HG03135 (cell line): ENCODE data around the gene ME3.
"Not testable (repeated sequence)": the region's sequence is repeated elsewhere in the genome, so short reads cannot be mapped to it uniquely, and the experiment has no call there.

Source experiments
- ATAC-seq: cut with Tn5 transposase; IDR thresholded peaks from one replicate; pipeline ENCODE4 v1.9.1; 2021; ENCODE audit warnings: mild to moderate bottlenecking, moderate library complexity; ENCODE audit not compliant: unreplicated experiment

Gene ME3

GRCh38 chr11:86666193-86666592 is 6.2 kb downstream of the ME3 start:
- no peak for ATAC-seq

GRCh38 chr11:86664930-86665329 is 7.5 kb downstream of the ME3 start:
- ATAC-seq, result no peak

DNA sequence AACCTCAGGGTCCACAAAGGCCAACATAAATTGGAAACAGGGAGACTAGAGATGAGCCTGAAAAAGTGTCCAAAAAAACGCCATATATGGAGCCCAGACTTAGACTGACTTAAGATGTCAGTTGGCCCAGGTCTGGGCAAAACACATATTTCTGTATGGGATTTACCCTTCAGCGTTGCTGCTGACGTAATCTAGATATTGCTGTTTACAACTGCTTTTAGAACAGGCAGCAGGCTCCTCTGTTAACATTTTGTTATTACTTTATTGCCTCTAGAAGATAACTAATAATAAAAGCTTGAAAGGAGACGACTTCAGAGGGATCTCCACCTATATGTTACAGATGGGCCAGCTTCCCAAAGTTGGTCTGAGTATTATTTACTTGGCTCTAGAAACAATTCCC is 8.7 kb downstream of the ME3 start:
- no peak for ATAC-seq

DNA sequence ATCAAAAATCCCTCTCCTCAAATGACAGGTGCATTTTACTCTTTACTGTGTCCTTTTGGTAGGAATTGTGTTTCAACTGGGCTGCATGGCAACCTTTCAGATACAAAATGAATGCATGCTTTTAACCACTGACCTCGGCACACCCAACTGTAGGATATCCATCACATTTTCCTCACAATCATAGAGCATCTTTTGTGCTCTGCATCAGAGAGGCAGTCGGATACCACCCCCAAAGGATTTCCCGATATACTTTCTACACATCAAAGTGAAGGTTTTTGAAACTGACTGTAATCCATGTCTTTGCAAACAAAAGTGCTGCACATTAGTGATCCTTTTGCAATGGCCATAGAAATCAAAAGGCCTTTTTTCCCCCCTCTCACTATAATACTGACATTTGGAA is 9.1 kb downstream of the ME3 start:
- ATAC-seq, result no peak

- ATAC-seq, result no peak
Observed at GRCh38 chr11:86660736-86661135, 11.7 kb downstream of the ME3 start.

DNA sequence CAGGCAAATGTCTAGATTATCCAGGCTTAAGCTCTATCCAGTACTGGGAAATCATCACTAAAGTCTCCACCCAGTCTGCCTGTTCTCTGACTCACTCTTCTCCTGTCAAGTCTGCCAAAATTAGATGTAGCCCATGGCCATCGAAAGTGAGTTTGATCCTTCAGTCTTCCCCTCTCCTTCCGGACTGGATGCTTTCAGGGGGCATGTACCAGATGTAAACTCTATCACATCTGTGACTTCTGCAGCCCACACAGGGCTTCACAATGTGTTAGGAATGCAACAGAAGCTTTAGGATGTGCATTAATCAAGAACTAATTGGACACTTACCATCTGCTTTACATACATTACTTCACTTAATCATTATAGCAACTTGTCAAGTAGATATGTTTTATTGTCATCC is 12.3 kb downstream of the ME3 start:
- ATAC-seq, result no peak

- no peak for ATAC-seq
Observed at GRCh38 chr11:86658534-86658933, 13.9 kb downstream of the ME3 start.

GRCh38 chr11:86645212-86645611 is 27.2 kb downstream of the ME3 start:
- not testable (repeated sequence) for ATAC-seq

- no peak for ATAC-seq
Observed at GRCh38 chr11:86644291-86644690, 28.1 kb downstream of the ME3 start.

DNA sequence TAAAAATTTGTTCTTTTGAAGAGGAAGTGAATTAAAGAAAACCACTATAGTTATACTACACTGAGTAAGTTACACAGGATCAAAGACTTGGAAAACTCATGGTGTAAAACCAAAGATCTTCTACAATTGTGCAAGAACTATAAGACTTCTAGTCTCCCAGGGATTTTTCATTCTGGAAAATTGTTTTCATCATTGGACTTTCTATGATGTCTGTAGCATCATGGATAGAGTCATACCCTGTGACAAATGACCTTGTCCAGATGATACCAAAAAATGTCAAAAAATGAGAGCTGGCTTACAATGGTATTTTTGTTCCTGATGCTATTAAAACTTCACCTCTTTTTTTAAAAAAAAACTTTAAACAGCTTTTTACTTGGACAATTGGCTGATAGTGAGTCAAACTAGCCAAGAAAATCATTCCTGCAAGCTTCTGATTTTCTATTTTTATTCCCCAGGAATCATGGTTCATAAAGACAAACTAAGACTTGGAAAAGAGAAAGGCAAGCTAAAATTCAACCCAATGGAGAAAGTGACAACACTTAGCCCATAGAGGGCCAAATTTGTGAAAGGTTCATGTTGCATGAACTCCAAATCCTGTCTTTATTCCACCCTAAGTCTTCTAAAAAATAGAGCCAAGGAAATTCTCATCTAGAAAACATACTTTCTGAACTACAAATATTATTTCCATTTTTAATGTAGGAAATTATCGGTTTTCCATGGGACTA is 30.7 kb downstream of the ME3 start:
- no peak for ATAC-seq

DNA sequence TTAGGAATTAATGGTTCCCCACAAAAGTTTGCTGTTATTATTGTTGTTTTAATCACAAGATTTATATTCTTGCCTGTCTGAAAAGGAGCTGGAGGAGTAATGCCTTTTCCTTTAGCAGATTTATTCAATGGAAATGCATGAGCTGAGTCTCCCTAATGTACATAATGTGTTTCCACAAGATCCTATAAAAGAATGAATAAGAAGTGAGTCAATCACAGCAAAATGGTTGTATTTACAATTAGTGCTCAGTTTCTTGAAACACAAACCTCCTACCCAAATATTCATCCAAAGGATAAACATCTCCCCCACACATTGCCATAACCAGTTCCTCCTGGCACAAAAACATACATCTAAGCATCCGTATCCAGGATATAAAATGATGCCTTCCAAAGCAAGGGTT is 33.3 kb downstream of the ME3 start:
- ATAC-seq, result no peak

- no peak for ATAC-seq
Observed at GRCh38 chr11:86638673-86639072, 33.7 kb downstream of the ME3 start.

DNA sequence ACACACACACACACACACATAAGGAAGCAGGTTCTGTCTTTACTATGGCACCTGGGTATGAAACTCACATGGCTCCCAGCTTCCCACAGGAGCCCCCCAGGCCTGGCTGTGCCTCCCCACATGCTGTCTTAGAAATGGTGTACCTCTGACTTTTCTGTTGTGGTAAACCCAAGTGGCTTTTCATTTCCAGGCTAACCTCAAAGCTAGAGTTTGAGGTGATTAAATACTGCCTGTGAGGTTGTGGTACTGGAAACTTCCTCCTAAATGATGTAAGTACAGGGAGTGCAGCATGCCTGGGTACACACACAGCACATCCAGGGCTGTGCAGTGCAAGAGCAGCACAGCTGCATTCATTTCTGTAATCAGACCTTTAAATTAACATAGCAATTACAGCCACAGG is 34.4 kb downstream of the ME3 start:
- no peak for ATAC-seq

- ATAC-seq, result no peak
Observed at GRCh38 chr11:86636275-86636674, 36.1 kb downstream of the ME3 start.

GRCh38 chr11:86632499-86633269 is 39.7 kb downstream of the ME3 start:
- ATAC-seq, result no peak

- no peak for ATAC-seq
Observed at GRCh38 chr11:86630229-86630981, 42.0 kb downstream of the ME3 start.

- no peak for ATAC-seq
Observed at GRCh38 chr11:86629045-86629706, 43.2 kb downstream of the ME3 start.

DNA sequence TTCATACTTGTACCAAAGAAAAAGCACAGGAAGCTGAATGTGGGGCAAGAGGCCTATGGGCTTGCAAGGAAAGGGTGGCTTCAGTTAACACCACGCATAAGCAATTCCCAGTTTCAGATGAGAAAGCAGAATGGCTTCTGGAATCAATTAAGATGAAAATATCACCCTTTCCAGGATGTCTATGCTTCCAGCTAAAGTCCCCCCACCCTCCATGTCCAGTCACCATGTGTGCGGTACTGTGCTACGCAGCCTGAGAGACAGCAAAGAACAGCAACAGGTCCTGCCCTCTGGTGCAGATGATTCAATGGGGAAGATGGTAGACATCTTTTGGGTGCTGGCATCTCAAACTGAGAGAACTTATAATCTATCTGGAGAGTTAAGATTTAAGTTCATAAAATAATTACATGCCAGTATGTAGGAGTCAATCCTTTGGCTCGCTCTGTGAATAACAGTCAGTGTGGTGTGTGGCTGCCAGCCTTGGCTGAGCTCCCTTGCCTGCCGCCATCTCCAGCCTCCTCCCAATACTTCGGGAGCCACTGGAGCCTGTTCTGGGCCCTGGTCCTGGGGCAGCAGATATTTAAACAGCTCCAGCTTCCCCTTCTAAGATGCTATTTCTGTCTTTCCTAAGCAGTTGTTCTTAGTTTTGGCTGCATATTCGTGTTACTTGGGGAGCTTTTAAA is 44.5 kb downstream of the ME3 start:
- ATAC-seq, result no peak

DNA sequence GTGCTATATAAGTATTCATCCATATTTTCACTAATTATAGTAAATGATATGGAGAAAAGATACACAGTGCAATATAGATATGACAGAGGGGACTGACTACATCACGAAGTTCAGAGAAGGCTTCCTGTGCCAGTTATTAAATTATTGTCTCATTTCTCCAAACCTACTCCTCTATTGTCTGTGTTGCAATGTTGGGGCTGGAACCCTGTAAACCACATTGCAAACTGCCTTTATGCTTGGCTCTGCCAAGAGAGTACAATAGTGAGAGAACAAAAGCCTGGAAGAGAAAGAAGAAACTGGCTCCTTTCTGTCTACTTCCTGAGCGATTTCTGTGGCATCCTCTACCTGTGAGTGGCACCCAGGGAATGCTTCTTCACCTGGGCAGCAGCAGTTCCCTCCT is 46.4 kb downstream of the ME3 start:
- ATAC-seq, result no peak

DNA sequence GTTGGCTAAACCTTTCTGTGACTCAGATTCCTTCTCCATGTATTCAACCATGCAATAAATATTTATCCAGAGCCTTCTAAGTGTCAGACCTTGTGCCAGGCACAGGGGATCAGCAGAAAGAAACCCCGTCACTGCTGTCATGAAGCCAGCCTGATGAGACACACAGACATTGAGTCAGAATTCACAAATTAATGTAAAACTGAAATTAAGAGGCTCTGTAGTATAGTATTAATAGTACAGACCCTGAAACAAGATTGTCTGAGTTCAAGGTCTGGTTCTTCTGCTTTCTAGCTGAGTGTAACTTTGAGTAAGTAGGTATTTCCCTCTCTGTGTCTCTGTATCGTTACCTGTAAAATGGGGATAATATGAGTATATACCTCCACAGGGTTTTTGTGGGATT is 46.9 kb downstream of the ME3 start:
- no peak for ATAC-seq

GRCh38 chr11:86624366-86624765 is 48.0 kb downstream of the ME3 start:
- ATAC-seq, result no peak
